ENCODE results near the gene AKR1B15. TPM values are rescaled to one million over a fixed set of nuclear protein-coding genes. Genes with fewer than 3 reads are reported as not detected.

Gene AKR1B15
- polyA plus RNA-seq, 1 experiment, result 0.10 TPM

DNA sequence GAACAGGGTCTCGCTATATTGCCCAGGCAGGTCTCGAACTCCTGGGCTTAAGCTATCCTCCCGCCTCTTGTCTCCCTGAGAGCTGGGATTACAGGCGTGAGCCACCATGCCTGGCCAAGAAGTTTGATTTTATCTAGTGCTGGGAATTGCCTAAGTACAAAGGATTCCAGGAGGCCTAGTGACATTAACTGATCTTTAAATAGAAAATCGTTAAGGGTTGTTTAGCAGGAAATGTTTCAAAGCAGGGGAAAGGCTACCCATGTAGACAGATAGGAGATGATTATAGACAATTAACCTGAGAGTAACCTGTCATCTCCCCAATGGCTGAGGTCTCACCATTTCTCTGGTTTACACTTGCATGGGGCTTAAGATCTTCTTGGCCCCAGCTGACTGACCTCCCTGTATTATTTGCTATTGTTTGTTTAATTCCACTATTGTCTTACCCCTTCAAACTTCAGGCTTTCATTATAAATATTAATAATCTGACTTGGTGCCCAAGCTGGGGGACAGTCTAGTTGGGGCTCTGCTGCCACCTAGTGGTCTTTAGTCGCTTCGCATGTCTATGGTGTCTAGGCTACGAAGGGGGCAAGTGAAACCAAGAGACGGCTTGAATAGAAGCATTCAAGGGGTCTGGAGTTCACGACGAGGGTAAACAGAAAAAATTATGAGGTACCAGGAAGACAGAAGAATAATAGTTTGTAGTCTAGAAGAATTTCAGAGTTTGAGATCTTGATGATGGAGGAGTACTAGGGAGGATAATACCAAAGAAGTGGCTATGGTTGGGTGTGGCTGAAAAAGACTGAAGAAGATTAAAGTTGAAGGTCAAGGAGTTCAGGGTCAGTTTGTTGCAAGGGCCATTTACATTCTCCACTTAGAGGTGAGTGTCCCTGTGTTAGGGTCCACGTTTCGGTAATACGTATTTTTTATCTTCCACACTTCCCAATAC, 57.3 kb downstream of the AKR1B15 start:
- Histone ChIP-seq H3K4me3 (ENCODE audit: low read depth, low read length) (no peak overlapping the region), H3K27ac (ENCODE audit: low read depth, low read length) (no peak overlapping the region), H3K9me3 (ENCODE audit: control insufficient read depth, insufficient read depth, low read length) (no peaks in the 10 kb centered on the region), H3K27me3 (ENCODE audit: control insufficient read depth, insufficient read depth, low read length) (no peaks in the 10 kb centered on the region)
- CTCF ChIA-PET, result interaction anchor here (0.7 to 6.7 kb wide), 18 partner anchors 8 to 174 kb away, joined by 3 to 92 read pairs (median 4); partner anchors contain the start of gene AKR1B10
- TF ChIP-seq, protein P1, sequence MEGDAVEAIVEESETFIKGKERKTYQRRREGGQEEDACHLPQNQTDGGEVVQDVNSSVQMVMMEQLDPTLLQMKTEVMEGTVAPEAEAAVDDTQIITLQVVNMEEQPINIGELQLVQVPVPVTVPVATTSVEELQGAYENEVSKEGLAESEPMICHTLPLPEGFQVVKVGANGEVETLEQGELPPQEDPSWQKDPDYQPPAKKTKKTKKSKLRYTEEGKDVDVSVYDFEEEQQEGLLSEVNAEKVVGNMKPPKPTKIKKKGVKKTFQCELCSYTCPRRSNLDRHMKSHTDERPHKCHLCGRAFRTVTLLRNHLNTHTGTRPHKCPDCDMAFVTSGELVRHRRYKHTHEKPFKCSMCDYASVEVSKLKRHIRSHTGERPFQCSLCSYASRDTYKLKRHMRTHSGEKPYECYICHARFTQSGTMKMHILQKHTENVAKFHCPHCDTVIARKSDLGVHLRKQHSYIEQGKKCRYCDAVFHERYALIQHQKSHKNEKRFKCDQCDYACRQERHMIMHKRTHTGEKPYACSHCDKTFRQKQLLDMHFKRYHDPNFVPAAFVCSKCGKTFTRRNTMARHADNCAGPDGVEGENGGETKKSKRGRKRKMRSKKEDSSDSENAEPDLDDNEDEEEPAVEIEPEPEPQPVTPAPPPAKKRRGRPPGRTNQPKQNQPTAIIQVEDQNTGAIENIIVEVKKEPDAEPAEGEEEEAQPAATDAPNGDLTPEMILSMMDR (IDR thresholded peaks at IDR 0.05; ENCODE audit: low read depth, low read length), result peak; percentile 95
- POLR2A ChIA-PET, result interaction anchor here (0.9 kb wide), 1 partner anchor 174 kb away, joined by 4 read pairs; no protein-coding TSS in a partner anchor
- no peak for DNase-seq (ENCODE audit: low read depth, low spot score)

DNA sequence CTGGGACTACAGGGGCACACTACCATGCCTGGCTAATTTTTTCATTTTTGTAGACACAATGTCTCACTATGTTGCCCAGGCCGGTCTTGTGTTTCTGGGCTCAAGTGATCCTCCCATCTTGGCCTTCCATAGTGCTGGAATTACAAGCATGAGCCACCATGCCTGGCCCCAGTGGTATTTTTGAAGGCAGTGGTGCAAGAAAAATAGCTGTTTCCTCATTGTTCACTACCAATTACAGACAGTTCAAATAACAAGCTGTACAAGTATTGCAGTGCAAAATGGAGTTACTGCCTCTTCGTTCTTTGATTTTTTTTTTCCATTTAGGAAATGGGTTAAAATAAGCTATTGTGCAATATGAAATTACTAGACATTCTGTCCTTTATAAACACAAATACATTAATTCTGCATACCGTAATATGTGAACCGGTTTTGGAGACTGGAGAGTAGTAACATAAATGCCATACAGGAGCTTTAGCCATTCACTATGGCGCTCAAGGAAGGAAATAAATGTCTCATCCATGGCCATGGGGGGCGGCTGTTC, 62.8 kb downstream of the AKR1B15 start:
- no peak overlapping the region for H3K27ac ChIP-seq (ENCODE audit: low read depth, low read length)
- H3K4me3 ChIP-seq (ENCODE audit: low read depth, low read length), result no peak overlapping the region
- H3K27me3 ChIP-seq (ENCODE audit: control insufficient read depth, insufficient read depth, low read length), result no peaks in the 10 kb centered on the region
- TF ChIP-seq, protein P1 (IDR thresholded peaks at IDR 0.05; ENCODE audit: low read depth, low read length), result no peak
- ChIA-PET POLR2A (no interaction called here), CTCF (interaction anchor here (0.9 to 2.7 kb wide), 4 partner anchors 64 to 179 kb away, joined by 3 to 8 read pairs (median 3); no protein-coding TSS in a partner anchor)
- H3K9me3 ChIP-seq (ENCODE audit: control insufficient read depth, insufficient read depth, low read length), result no peaks in the 10 kb centered on the region
- no peak for DNase-seq (ENCODE audit: low read depth, low spot score)

DNA sequence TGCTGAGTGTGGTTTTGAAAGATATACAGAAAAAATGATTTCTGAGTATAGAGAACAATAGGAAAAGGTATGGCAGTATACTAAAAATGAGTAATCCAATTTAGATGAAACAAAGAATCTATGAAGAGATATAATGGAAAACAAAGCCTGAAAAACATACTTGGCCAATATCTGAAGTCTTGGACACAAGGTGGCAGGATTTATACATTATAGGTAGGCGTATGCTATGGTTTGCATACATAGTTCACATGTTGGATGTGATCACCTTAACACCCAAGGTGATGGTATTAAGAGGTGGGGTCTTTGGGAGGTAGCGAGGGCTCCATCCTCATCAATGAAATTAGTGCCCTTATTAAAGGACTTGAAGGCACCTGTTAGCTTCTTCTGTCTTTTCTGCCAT, 63.3 kb downstream of the AKR1B15 start:
- no peak for DNase-seq (ENCODE audit: low read depth, low spot score)
- Histone ChIP-seq H3K27me3 (ENCODE audit: control insufficient read depth, insufficient read depth, low read length) (no peaks in the 10 kb centered on the region), H3K9me3 (ENCODE audit: control insufficient read depth, insufficient read depth, low read length) (no peaks in the 10 kb centered on the region), H3K27ac (ENCODE audit: low read depth, low read length) (no peak overlapping the region), H3K4me3 (ENCODE audit: low read depth, low read length) (no peak overlapping the region)
- TF ChIP-seq, protein P1 (IDR thresholded peaks at IDR 0.05; ENCODE audit: low read depth, low read length), result no peak
- CTCF ChIA-PET, result interaction anchor here (0.9 to 2.7 kb wide), 4 partner anchors 64 to 179 kb away, joined by 3 to 8 read pairs (median 3); no protein-coding TSS in a partner anchor
- POLR2A ChIA-PET, result no interaction called here

- peak overlapping the region; percentile 59 for H3K27ac ChIP-seq (ENCODE audit: low read depth, low read length)
- peak; percentile 91 for DNase-seq (ENCODE audit: low read depth, low spot score)
- H3K9me3 ChIP-seq (ENCODE audit: control insufficient read depth, insufficient read depth, low read length), result no peaks in the 10 kb centered on the region
- no peak overlapping the region for H3K4me3 ChIP-seq (ENCODE audit: low read depth, low read length)
- TF ChIP-seq, protein P1 (IDR thresholded peaks at IDR 0.05; ENCODE audit: low read depth, low read length), result 0 out of 2 replicates have a peak, but pooled peaks have one; percentile 14
- ChIA-PET CTCF (interaction anchor here (0.6 to 2.7 kb wide), 4 partner anchors 8 to 181 kb away, joined by 3 to 8 read pairs (median 6); no protein-coding TSS in a partner anchor), POLR2A (interaction anchor here (0.9 kb wide), 1 partner anchor 33 kb away, joined by 6 read pairs; the partner anchor contains the start of gene BPGM)
- no peaks in the 10 kb centered on the region for H3K27me3 ChIP-seq (ENCODE audit: control insufficient read depth, insufficient read depth, low read length)
Observed at GRCh38 chr7:134613623-134614347, 64.9 kb downstream of the AKR1B15 start.

Data from AG04450 (cell line).